Stromal cell of bone marrow (primary cell): ENCODE measurements around the gene SMTN.

Experiments used
- DNase-seq: peaks from one replicate; pipeline ENCODE4 v3.0.0-alpha.2; 2012; ENCODE audit warnings: low read depth

SMTN gene

GRCh38 chr22:31127181-31127772 is 46.2 kb downstream of the SMTN start:
- DNase-seq: no peak

- DNase-seq: no peak
Observed at GRCh38 chr22:31128156-31128555, 47.0 kb downstream of the SMTN start.

- no peak for DNase-seq
Observed at GRCh38 chr22:31130873-31131272, 49.8 kb downstream of the SMTN start.

- no peak for DNase-seq
Observed at GRCh38 chr22:31133911-31134310, 52.8 kb downstream of the SMTN start.

GRCh38 chr22:31134688-31135087 is 53.6 kb downstream of the SMTN start:
- no peak for DNase-seq

GRCh38 chr22:31135706-31136105 is 54.6 kb downstream of the SMTN start:
- DNase-seq: no peak

GRCh38 chr22:31136155-31136554 is 55.0 kb downstream of the SMTN start:
- no peak for DNase-seq

GRCh38 chr22:31136711-31137110 is 55.6 kb downstream of the SMTN start:
- DNase-seq: no peak

GRCh38 chr22:31137721-31138120 is 56.6 kb downstream of the SMTN start:
- DNase-seq: no peak

GRCh38 chr22:31138126-31138525 is 57.0 kb downstream of the SMTN start:
- no peak for DNase-seq

GRCh38 chr22:31139066-31139465 is 57.9 kb downstream of the SMTN start:
- DNase-seq: no peak

GRCh38 chr22:31139866-31140716 is 59.0 kb downstream of the SMTN start, which contains the start of gene PLA2G3:
Gene PLA2G3 (minus strand): TSS chr22:31140508. CDS start chr22:31140354, 154 bp downstream.
- DNase-seq: no peak

GRCh38 chr22:31140746-31141145 is 59.6 kb downstream of the SMTN start:
- no peak for DNase-seq

- no peak for DNase-seq
Observed at GRCh38 chr22:31141551-31141950, 60.4 kb downstream of the SMTN start.

GRCh38 chr22:31142285-31142684 is 61.2 kb downstream of the SMTN start:
- no peak for DNase-seq

- no peak for DNase-seq
Observed at GRCh38 chr22:31143038-31143437, 61.9 kb downstream of the SMTN start.

GRCh38 chr22:31143537-31143936 is 62.4 kb downstream of the SMTN start:
- no peak for DNase-seq

- DNase-seq: no peak
Observed at GRCh38 chr22:31144223-31144622, 63.1 kb downstream of the SMTN start.

- DNase-seq: no peak
Observed at GRCh38 chr22:31148488-31148887, 67.4 kb downstream of the SMTN start.

- DNase-seq: no peak
Observed at GRCh38 chr22:31148953-31149627, 68.0 kb downstream of the SMTN start.

- no peak for DNase-seq
Observed at GRCh38 chr22:31150615-31151014, 69.5 kb downstream of the SMTN start.

- DNase-seq: no peak
Observed at GRCh38 chr22:31151872-31152271, 70.8 kb downstream of the SMTN start.

GRCh38 chr22:31153357-31153756 is 72.2 kb downstream of the SMTN start:
- no peak for DNase-seq
